ENCODE results near the gene RPS26. TPM values are rescaled to one million over a fixed set of nuclear protein-coding genes. Genes with fewer than 3 reads are reported as not detected.
A peak's percentile ranks its signal among the peaks of the same experiment; 100 is the strongest.

The RPS26 gene
- total and polyA plus RNA-seq, 9 of the 15 experiments (the other 6 are each of a cell fraction or from before 2014, with no cell fraction given): 70.2 to 1,589 (median 852) TPM

GRCh38 chr12:56041552-56042429, at the start of gene RPS26 (continued):
- no peak for TF ChIP-seq THRA (IDR thresholded peaks at IDR 0.05)
- no peak for TF ChIP-seq NCOA2 (IDR thresholded peaks at IDR 0.05; ENCODE audit: partially characterized antibody in 2 of 2)
- TF ChIP-seq, protein P1, sequence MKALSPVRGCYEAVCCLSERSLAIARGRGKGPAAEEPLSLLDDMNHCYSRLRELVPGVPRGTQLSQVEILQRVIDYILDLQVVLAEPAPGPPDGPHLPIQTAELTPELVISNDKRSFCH (CRISPR knock-in tag; IDR thresholded peaks at IDR 0.05): no peak
- TF ChIP-seq, protein P1 (tag; IDR thresholded peaks at IDR 0.05): peak; percentile 86; the same call in 1 of the 2 replicates
- TF ChIP-seq ZNF239 (CRISPR knock-in tag; IDR thresholded peaks at IDR 0.05): peak; percentile 34; the same call in 1 of the 2 replicates
- TF ChIP-seq RCOR1 (IDR thresholded peaks at IDR 0.05; ENCODE audit: borderline replicate concordance in 1 of 2, low read depth in 2 of 2, low read length in 2 of 2): peak in 1 of 2 experiments; percentile 7; a peak in 1 of 4 replicates
- peak; percentile 81 for TF ChIP-seq ZFX (CRISPR knock-in tag; IDR thresholded peaks at IDR 0.05)
- TF ChIP-seq POU5F1 (IDR thresholded peaks at IDR 0.05; ENCODE audit: borderline replicate concordance, low read depth, low read length, partially characterized antibody): peak; percentile 84
- TF ChIP-seq CSDE1 (IDR thresholded peaks at IDR 0.05): peak in 1 of 2 experiments; percentile 77; a peak in 2 of 4 replicates
- no peak for TF ChIP-seq ZBTB7A (IDR thresholded peaks at IDR 0.05; ENCODE audit: borderline replicate concordance, control insufficient read depth, low read depth, low read length)
- TF ChIP-seq MCM5 (IDR thresholded peaks at IDR 0.05; ENCODE audit: low read depth): no peak
- 0 out of 2 replicates have a peak, but pooled peaks have one; percentile 85 for TF ChIP-seq RNF219 (CRISPR knock-in tag; IDR thresholded peaks at IDR 0.05)
